ENCODE results near the gene GIT1.

The GIT1 gene

DNA sequence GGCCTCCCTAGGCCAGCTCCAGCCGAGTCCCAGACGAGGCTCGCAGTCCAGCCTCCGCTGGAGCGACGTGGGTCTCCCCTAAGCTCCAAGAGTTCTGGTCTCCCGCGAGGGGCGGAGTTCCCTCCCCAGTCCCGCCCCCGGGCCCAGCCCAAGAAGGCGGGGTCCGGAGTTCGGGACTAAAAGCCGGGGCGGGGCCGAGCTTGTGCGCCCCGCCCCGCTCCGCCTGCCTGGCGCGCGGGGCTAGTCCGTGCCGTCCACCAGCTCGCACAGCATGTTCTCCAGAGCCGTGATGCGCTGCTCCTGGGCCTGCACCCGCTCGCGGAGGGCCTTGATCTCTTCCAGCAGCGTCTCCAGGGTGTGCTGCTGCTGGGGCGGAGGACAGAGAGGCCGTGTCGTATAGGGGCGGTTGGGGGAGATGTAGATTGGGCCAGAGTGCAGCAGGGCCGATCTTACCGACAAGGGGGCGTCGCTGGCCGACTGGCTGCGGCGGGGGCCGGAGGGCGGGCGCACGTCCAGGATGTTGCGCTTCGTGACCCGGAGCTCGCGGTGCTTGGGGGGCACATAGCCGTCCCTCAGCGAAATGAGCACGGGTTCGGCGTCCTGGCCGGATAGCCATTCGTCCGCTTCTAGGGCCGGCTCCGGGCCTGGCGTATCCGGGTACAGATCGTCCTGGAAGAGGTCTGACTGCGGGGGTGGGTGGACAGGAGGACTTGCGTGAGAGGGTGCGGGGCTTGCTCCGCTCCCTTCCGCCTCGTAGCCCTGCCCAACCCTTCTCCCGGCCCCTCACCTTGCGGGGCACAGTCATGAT lies 26.2 kb upstream of the GIT1 start:
- no peak for DNase-seq

DNA sequence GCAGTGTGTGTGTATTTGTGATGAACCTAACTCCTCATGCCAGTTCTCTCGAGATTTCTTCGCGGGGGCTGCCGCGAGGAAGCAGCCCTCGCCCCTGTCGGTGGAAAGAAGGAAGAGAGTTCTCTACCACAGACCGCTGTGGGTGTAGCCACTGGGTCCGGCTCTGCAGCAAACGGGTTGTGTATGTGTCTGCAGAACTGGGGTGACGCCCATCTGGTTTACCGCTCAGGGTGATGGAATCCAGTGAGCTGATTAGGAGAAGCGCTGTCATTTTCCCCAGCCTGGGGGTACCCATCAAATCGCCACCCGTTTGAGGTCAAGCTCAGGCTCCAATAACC lies 25.6 kb upstream of the GIT1 start:
- no peak for DNase-seq

DNA sequence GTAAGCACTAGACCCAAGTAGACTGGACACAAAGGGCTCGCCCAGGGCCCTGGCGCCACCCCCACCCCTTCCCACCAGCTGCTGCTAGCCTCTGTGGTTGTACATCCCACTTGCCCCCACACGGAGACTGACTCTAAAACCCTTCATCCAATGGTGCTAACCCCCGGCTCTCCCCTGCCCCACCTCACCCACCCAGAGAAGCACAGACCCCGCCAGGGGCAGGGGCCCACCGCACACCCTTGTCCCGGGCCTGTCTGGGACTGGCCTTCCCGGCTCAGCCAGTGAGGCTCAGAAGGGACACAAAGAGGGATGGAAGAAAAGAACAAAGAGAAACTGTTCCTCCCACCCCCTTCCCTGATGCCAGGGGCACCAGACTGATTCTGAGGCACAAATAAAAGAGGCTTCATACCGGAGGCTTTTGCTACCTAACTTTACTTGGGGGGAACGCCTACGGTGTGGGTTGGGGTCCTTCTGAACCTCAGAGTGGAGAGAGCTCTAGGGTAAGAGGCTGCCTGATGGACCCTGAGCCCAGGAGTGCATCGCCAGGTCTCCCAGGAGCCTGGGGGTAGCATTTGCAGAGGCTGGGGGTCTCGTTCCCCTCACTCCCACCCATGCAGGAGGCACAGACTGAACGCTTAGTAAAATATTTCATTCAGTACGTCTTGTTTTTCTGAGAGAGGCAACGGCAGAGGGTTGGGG lies 25.1 kb upstream of the GIT1 start:
- DNase-seq = no peak

DNA sequence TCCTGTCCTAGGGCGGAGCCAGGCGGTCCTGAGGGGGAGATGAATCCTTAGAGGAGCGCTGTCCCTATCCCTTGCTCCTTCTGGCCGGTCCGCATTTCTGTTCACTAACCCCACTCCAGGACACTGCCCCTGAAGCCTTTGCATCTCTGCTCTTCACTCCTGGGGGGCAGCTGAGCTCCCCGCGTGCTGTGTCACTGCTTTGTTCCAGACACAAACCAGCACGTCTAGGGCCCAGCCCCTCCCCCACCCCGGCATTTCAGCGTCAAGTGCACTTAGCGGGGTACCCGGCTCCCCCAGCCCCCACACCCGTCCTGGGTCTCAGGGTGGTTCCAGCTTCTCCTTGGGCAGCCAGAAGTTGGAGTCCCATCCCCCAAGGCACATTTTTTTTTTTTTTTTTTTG lies 24.4 kb upstream of the GIT1 start:
- DNase-seq = no peak

DNA sequence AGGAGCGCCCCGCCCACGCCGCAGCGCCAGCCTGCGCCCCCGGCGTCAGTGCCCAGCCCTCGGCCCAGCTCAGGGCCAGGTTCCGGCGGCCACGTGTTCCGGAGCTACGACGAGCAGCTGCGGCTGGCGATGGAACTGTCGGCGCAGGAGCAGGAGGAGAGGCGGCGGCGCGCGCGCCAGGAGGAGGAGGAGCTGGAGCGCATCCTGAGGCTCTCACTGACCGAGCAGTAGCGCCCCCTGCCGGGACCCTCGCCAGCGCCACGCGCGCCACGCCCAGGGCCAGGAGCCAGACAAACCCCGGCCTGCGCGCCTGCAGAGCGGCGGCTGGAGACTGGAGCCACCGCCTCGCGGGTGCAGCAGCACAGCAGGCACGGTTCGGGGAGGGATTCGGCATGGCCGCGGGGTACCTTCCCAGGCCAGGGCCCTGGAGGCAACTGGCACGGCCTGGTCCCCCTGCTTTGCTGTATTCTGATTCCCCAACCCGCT lies 23.9 kb upstream of the GIT1 start:
- no peak for DNase-seq

DNA sequence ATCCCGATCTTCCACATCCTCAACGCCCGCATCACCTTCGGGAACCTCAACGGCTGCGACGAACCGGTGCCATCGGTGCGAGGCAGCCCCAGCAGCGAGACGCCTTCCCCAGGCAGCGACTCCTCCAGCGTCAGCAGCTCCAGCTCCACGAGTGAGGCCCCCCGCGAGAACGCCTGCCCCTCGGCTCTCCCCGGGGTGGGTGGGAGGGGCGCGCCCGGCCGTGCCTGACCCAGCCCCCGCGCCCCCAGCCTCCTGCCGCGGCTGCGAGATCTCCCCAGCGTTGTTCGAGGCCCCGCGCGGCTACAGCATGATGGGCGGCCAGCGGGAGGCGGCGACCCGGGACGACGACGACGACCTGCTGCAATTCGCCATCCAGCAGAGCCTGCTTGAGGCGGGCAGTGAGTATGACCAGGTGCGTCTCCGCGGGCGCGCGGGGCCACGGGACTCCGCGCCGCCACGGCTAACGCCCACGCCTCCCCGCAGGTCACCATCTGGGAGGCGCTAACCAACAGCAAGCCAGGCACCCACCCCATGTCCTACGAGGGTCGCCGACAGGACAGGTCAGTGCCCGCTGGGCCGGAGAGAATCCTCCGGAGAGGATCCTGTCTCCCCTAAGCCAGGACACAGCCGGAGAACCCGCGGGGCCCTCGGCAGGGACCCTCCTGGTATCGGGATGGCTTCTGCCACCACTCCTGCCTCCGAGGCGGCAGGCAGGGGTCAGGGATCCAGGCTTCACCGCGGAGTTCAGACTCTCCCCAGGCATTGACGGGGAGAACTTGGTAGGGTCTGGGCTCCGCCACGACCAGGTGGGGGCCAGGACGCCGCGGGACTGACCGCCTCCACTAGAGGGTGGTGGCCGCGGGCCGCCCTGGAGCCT lies 23.2 kb upstream of the GIT1 start:
- no peak for DNase-seq

DNA sequence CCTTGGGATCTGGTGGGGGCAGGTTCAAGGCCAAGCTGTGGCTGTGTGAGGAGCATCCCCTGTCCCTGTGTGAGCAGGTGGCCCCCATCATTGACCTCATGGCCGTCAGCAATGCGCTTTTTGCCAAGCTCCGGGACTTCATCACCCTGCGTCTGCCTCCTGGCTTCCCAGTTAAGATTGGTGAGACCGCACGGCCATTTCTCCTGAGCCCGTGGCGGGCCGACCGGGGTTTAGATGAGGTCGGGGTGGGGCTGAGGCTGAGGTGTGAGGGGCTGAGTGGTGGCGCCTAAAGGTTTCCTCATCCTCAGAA lies 22.6 kb upstream of the GIT1 start:
- DNase-seq = no peak

DNA sequence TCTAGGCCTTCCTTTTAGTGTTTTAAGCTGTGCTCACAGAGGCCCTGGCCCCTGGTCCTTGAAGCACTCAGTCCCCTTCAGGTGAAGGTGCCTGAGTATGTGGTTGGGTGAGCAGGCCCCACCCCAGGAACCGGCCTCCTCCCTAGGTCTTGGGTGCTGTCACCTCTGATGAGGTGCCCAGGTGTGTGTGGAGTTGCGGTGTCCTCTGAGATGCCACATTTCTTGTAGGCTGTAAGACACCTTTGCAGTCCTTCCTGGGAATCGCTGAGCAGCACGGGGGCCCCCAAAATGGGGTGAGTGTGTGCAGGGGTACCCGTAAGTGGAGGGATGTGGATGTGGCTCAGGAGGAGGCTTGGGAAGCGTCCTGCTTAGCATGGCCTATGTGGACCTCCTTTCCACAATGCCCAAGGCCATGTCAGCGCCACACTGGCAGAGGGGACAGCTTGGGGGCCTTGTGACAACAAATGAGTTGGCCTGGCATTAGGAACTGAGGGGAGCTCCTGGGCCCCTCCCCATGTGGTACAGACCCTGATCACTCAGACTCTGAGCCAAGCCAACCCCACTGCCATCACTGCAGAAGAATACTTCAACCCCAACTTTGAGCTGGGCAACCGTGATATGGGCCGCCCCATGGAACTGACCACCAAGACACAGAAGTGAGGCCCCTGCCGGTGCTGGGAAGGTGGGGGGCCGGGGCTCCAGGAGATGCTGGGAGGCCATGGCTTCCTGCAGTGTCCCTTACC lies 22.1 kb upstream of the GIT1 start:
- DNase-seq = no peak

DNA sequence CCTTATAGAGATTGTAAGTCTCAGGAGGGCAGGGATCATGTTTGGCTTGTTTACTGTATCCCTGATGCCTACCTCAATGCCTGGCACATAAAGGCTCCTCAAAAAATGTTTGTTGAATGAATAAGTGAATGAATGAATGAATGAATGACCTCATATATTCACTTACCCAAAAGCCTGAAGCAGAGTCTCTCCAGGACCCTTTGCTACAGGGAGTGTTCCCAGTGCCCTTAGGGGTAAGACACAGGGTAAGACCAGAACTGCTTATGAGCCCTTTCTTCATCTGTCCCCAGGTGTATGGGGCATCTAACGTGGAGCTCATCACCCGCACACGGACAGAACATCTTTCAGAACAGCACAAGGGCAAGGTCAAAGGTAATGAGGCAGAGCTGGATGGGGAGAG lies 20.9 kb upstream of the GIT1 start:
- DNase-seq = no peak

DNA sequence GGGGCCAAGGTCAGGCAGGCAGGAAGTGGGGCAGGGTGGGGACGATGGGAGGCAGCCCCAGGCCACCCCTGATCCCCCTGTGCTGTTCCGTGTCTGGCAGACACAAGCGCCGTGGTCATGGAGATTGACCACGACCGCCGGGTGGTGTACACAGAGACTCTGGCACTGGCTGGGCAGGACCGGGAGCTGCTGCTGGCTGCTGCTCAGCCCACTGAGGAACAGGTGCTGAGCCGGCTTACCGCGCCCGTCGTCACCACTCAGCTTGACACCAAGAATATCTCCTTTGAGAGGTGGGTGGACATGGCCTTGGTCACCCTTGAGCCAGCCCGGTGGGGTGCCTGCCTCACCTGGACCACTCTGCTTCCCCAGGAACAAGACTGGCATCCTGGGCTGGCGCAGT lies 19.5 kb upstream of the GIT1 start:
- DNase-seq = no peak

DNA sequence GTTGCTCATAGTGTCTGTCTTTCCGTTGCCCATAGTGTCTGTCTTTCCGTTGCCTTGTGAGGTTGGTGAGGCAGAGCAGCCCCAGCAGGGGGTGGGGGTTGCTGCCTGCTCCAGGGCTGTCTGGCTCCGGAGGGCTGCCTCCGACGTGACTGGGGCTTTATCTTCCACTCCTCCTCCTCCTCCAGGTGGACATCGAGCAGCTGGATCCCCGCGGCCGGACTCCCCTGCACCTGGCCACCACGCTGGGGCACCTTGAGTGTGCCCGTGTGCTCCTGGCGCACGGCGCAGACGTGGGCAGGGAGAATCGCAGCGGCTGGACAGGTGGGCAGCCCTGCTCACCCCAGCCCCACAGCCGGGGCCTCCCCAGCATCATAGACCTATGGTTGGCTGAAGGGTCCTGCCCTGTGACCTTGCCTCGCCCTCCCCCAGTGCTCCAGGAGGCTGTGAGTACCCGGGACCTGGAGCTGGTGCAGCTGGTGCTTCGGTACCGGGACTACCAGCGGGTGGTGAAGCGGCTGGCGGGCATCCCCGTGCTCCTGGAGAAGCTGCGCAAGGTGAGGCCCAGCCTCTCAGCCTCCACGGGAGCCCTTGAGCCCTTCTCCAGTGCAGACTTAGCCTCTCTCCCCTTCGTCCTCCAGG lies 18.2 kb upstream of the GIT1 start:
- DNase-seq = no peak

DNA sequence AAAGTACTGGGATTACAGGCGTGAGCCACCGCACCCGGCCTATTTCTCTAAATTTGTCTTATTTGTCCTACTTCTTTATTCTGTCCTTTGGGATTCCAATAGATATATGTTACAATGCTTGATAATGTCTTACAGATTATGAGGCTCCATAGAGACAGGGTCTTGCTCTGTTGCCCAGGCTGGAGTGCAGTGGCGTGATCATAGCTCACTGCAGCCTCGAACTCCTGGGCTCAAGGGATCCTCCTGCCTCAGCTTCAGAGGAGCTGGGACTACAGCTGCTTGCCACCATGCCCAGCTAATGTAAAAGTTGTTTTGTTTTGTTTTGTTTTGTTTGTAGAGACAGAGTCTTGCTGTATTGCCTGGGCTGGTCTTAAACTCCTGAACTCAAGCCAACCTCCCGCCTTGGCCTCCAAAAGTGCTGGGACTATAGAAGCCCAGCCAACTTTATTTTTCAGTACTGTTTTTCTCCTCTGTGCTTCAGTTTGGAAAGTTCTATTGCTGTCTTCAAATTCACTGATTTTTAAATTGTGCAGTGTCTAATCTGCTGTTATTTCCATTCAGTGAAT lies 13.7 kb upstream of the GIT1 start:
- no peak for DNase-seq

DNA sequence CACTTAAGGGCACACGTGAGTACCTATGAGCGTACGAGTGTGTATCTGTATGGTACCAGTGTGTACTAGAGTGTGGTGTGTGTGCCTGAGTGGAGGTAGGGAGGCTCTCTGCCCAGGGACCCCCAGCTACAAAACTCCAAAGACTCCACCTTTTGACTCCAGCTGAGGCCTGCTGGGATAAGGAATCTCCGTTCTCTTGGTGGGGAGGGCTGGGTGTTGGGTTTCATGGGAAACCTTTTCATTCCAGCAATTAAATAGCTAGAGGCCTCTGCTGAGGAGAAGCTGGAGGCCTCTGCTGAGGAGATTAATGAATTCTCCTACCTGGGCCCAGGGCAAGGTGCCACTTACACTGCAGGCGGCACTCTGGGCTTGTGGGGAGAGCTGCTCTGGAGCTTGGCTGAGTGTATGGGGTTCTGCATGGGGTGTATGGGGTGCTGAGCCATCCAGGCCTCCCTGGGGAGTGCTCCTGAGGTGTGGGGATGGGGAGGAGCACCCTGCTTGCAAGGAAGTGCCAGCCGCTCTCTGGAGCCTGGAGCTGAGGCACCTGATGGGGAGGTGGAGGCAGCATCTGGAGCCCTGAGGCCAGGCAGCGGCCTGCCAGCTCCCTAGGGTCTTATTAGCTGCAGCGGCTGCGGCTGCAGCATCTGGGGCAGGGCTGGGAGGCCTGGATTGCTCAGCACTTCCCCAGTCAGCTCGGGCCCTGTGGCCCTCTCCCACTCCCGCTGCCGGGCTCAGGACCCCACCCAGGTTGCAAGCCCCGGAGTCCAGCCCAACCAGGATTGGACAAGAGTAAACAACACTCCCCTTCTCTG lies 8.1 kb upstream of the GIT1 start:
- DNase-seq = no peak

DNA sequence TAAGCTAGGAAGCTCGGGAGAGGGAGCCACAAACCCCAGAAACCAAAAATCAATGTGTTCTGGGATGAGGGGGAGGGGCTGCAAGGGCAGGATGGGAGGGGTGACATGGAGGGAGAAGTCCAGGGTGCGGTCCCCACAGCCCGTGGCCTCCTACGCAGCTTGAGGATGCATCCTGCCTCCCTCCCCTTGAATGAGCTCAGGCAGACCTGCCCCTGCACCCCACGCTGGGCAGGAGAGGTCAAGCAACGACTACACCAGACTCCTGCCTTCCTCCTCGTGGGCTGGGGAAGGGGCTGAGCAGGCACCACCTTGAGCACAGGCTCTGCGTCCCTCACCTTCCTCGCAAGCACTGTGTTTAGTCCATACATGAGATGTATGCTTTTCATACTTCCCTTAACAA lies 7.4 kb upstream of the GIT1 start:
- DNase-seq = no peak

DNA sequence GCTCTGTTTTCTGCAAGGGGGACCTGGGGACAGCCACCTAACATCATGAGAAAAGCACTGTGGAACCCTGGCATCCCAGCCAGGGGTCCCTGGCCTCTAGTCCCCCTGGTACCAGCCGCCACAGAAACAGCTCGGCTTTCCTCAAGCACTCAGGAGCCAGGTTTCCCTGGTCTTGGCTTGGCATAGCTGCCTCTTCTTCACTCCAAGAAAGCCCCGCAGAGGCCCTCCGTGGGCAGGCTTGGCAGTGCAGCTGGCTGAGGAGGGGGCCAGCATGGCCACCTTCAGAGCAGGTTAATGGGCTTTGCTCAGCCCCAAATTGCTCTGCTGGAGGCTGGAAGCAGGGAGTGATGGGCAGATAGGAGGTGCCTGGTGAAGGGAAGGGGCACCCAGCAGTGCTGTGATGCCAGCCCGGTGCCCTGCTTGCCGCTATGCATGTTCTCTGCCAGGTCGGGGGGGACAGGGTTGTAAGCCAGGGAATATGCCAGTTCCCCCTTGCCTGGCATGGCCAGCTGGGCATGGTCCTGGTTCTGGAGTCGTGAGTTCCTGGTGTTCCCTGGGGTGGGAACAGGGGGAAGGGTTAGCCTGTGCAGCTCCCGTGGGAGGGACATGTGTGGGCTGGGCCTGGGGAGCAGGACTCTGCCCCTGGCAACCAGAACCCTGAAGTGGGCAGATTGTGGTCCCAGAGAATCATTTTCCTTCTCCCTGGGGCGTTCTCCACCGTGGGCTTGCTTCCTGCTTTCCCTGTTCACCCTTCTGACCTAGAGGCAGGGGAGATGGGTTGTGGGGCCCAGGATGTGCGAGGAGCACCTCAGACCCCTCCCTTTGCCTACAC lies 6.7 kb upstream of the GIT1 start:
- no peak for DNase-seq

DNA sequence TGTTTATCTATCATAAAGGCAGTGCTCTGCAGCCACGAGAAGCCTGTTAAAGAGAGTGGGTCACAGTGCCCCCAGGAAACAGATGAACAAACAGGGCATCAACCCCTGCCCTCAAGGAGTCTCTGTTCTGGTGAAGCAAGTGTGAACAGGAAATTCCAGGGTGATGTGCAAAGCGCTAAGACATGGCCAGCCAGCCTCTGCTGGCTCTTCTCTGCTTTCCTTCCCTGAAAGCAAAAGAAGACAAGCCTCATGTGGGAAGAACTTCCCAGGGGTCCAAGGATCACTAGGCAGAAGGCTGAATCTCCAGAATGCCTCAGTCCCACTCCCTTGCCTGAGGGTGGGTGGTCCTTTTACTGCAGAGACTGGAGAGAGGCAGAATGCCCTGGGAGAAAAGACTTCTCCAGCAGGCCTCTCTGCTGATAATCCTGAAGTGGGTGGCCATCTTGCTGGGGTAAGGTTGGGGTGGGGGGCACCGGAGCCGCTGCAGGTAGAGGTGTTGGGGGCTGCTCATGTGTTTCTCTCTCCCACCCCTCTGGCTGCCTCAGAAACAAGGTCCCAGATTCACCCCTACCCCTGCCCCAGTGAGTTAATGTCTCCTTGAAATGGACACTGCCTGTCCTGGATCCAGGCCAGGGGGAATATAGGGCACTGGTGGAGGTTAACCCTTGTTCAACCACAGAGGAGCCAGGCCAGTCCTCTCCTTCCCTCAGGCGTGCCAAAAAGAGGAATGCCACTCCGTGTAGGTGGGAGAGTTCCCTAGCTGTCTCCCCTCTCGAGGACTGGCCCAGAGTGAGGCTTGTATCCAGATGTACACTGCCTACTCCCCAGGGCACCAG lies 5.9 kb upstream of the GIT1 start:
- no peak for DNase-seq

DNA sequence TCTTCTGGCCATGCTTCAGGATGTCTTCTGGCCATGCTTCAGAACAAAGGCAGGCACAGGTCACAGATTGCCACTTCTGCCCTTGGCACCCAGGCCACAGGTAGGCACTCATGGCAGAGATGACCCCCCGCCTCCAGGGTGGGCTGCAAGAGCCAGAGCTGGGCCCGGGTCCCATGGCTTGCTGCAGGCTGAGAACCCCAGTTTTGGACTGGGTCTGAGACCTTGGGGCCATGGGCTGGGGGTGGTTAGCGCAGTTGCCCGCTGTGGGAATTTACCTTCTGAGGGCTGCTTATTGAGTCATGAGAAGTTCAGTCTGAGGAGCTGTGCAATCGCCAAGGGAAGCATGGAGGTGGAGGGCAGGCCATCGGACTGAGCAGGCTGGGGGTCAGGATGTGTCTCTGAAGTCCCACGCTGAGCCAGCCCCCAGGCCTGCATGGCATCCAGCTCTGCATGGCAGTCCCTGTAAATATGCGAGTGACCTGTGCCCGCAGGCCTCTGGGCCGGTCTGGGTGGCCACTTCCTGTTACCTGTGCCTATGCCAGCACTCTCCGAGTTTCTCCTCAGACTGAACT lies 5.2 kb upstream of the GIT1 start:
- no peak for DNase-seq

DNA sequence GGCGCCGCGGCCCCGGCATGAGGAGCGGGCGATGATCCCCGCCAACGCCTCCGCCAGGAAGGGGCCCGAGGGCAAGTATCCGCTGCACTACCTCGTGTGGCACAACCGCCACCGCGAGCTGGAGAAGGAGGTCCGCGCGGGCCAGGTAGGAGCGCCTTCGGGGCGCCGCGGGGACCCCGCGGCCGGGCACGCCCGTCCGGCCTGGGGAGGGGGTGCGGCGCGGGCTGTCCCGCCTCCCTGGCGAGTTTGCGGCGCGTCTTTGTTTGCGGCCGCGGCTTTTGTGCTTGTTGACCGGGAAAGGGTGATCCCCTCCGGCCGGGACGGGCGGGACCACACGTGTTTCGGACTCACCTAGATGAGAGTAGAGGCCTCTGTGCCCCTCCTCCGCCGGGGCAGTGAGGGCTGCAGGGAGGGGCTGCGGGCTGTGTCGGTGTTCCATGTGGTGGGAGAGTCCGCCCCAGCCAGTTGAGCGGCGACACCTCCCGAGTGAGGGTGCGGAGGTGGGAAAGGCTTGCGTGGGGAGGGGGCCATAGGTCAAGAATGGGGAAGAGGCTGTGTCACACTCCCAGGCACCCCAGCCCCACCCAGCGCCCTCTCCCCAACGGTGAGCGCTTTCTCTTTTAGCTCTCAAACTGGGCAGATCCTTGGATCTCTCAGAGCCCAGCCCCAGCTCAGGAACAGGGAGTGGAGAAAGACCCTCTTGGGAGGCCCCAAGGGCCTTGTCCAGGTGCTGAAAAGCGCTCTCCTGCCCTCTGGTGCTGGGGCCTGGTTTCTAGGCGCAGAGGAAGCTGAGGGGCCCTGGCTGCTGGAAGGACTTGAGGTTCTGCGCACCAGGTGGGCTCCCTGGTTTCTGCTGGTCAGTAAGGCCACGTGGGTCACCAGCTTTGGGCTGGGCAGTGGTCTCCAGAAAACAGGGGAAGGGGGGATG lies 4.4 kb upstream of the GIT1 start:
- DNase-seq = peak; percentile 47

All from NCI-H146 (cell line).